Mesenchymal stem cell (in vitro differentiated cells and primary cell): Measurements from ENCODE around the gene SLC25A5. TPM values are rescaled to one million over a fixed set of nuclear protein-coding genes. Genes with fewer than 3 reads are reported as not detected.

Experiments used
- DNase-seq: peaks from one replicate; pipeline ENCODE4 v3.0.0-alpha.2; 2013
- H2AFZ ChIP-seq: one replicate; pipeline ENCODE4 v1.6.1; 2013; ENCODE audit warnings: low read depth, mild to moderate bottlenecking, control low read depth, inconsistent platforms, low read length, moderate library complexity
- H2AK5ac ChIP-seq: 2 replicates; pipeline ENCODE4 v1.6.1; 2013; ENCODE audit warnings: low read length, moderate library complexity, mild to moderate bottlenecking, inconsistent platforms; ENCODE audit not compliant: severe bottlenecking
- H2BK120ac ChIP-seq: one replicate; pipeline ENCODE4 v1.6.1; 2013; ENCODE audit warnings: low read depth, mild to moderate bottlenecking, inconsistent platforms, low read length, moderate library complexity
- H2BK12ac ChIP-seq, 2 experiments: one replicate each; pipeline ENCODE4 v1.6.1; 2013; ENCODE audit warnings: inconsistent platforms in 2 of 2, low read length in 2 of 2, mild to moderate bottlenecking in 2 of 2, moderate library complexity in 2 of 2, control low read depth in 1 of 2
- H2BK15ac ChIP-seq: one replicate; pipeline ENCODE4 v1.6.1; 2013; ENCODE audit warnings: mild to moderate bottlenecking, low read depth, inconsistent platforms; ENCODE audit not compliant: poor library complexity, severe bottlenecking
- H2BK5ac ChIP-seq: 2 replicates; pipeline ENCODE4 v1.6.1; 2013; ENCODE audit warnings: low read depth, mild to moderate bottlenecking, low read length, control low read depth, inconsistent platforms; ENCODE audit not compliant: poor library complexity, severe bottlenecking
- H3K14ac ChIP-seq, 2 experiments: one replicate each; pipeline ENCODE4 v1.6.1; 2013; ENCODE audit warnings: inconsistent platforms in 2 of 2, low read length in 2 of 2, control low read depth in 1 of 2, mild to moderate bottlenecking in 1 of 2, moderate library complexity in 1 of 2
- H3K18ac ChIP-seq, 2 experiments: one replicate each; pipeline ENCODE4 v1.6.1; 2013; ENCODE audit warnings: inconsistent platforms in 2 of 2, low read length in 2 of 2, control low read depth in 1 of 2, low read depth in 1 of 2, mild to moderate bottlenecking in 1 of 2
- H3K23ac ChIP-seq, 2 experiments: one replicate each; pipeline ENCODE4 v1.6.1; 2013; ENCODE audit warnings: inconsistent platforms in 2 of 2, low read length in 2 of 2, mild to moderate bottlenecking in 2 of 2, moderate library complexity in 2 of 2, control low read depth in 1 of 2
- H3K27ac ChIP-seq: 2 replicates; pipeline ENCODE4 v1.5.1; 2013; ENCODE audit warnings: mild to moderate bottlenecking, moderate library complexity, low read length, control low read depth, inconsistent platforms; ENCODE audit not compliant: poor library complexity, severe bottlenecking
- H3K27me3 ChIP-seq, 2 experiments: 2 replicates each; pipeline versions ENCODE4 v1.6.1 to v1.7.0; 2013; ENCODE audit warnings: low read length in 2 of 2, mild to moderate bottlenecking in 2 of 2, moderate library complexity in 2 of 2, control low read depth in 1 of 2, inconsistent platforms in 1 of 2; ENCODE audit not compliant: control insufficient read depth in 1 of 2, insufficient read depth in 1 of 2
- H3K36me3 ChIP-seq, 2 experiments: 2 replicates each; pipeline versions ENCODE4 v1.6.1 to v1.7.0; 2013; ENCODE audit warnings: low read length in 2 of 2, control low read depth in 1 of 2, inconsistent platforms in 1 of 2, low read depth in 1 of 2, mild to moderate bottlenecking in 1 of 2; ENCODE audit not compliant: insufficient read depth in 2 of 2, control insufficient read depth in 1 of 2
- H3K4ac ChIP-seq, 2 experiments: one replicate each; pipeline ENCODE4 v1.6.1; 2013; ENCODE audit warnings: inconsistent platforms in 2 of 2, low read length in 2 of 2, mild to moderate bottlenecking in 2 of 2, moderate library complexity in 2 of 2, control low read depth in 1 of 2, low read depth in 1 of 2
- H3K4me1 ChIP-seq: 2 replicates; pipeline ENCODE4 v1.6.1; 2013; ENCODE audit warnings: low read depth, low read length, control low read depth; ENCODE audit not compliant: control insufficient read depth, insufficient read depth
- H3K4me2 ChIP-seq: 2 replicates; pipeline ENCODE4 v1.6.1; 2013; ENCODE audit warnings: low read length, mild to moderate bottlenecking, inconsistent platforms; ENCODE audit not compliant: poor library complexity, severe bottlenecking
- H3K4me3 ChIP-seq, 2 experiments: 2 replicates each; pipeline versions ENCODE4 v1.5.1 to v1.7.0; 2013; ENCODE audit warnings: low read length in 2 of 2, mild to moderate bottlenecking in 2 of 2, control low read depth in 1 of 2, low read depth in 1 of 2; ENCODE audit not compliant: insufficient read depth in 1 of 2
- H3K79me1 ChIP-seq: replicated peaks from 2 replicates; pipeline ENCODE4 v1.6.1; 2013; ENCODE audit warnings: mild to moderate bottlenecking, control low read depth, low read length, inconsistent platforms; ENCODE audit not compliant: poor library complexity, severe bottlenecking
- H3K9ac ChIP-seq: 2 replicates; pipeline ENCODE4 v1.7.0; 2013; ENCODE audit warnings: mild to moderate bottlenecking, low read length, moderate library complexity
- H3K9me3 ChIP-seq: 2 replicates; pipeline ENCODE4 v1.7.0; 2013; ENCODE audit warnings: mild to moderate bottlenecking, low read length; ENCODE audit not compliant: control insufficient read depth
- H4K8ac ChIP-seq: one replicate; pipeline ENCODE4 v1.6.1; 2013; ENCODE audit warnings: inconsistent platforms, mild to moderate bottlenecking, low read length, moderate library complexity
- H4K91ac ChIP-seq: one replicate; pipeline ENCODE4 v1.6.1; 2013; ENCODE audit warnings: mild to moderate bottlenecking, low read length, inconsistent platforms
- WGBS: methylation state at CpG from one replicate; pipeline ENCODE4 v1.1.7; 2013; ENCODE audit warnings: mixed read lengths; 5-methylcytosine and 5-hydroxymethylcytosine counted together
- polyA plus RNA-seq, 2 experiments: library from polyadenylated mRNA; stranded (reverse); fragments of 200-250 nt; gene quantifications; one replicate each; pipeline ENCODE4 v1.2.3, GENCODE V29; 2013

The SLC25A5 gene
- polyA plus RNA-seq (2013, experiment 1 of 2) = 226 TPM
- polyA plus RNA-seq (2013, experiment 2 of 2) = 223 TPM

- Histone ChIP-seq H3K4ac (peak within 1 kb of the TSS in 1 of 2 experiments; percentile 84), H3K9me3 (no peaks in the 10 kb centered on the region)
- WGBS = 9% methylated on average over 40 of the region's 46 CpGs
Measured at GRCh38 chrX:119467842-119468550, at the start of gene SLC25A5. TSS of gene SLC25A5 (plus strand) at chrX:119468444. CDS start at chrX:119468516, 72 bp downstream.

GRCh38 chrX:119419146-119419545 is 49.1 kb upstream of the SLC25A5 start:
- Histone ChIP-seq H3K27me3 (no peaks in the 10 kb centered on the region), H3K9ac (no peak overlapping the region), H4K8ac (no peak overlapping the region), H3K23ac (no peak overlapping the region), H2AFZ (no peak overlapping the region), H2BK15ac (no peak overlapping the region), H3K14ac (no peak overlapping the region), H3K27ac (no peak overlapping the region), H4K91ac (no peak overlapping the region), H3K4me1 (no peaks in the 10 kb centered on the region), H3K18ac (no peak overlapping the region), H2BK120ac (no peak overlapping the region), H3K36me3 (peaks cover 8 to 31% of the 10 kb centered on the region in 2 experiments), H3K4ac (no peak overlapping the region), H2BK12ac (no peak overlapping the region), H3K4me2 (no peak overlapping the region), H3K9me3 (no peaks in the 10 kb centered on the region), H2AK5ac (no peak overlapping the region), H3K79me1 (no peaks in the 10 kb centered on the region), H2BK5ac (no peak overlapping the region), H3K4me3 (no peak overlapping the region)
- no peak for DNase-seq
- 99% methylated on average over 3 of the region's 4 CpGs for WGBS

More at GRCh38 chrX:119467842-119468550, at the start of gene SLC25A5:
- peaks cover 0 to 6% of the 10 kb centered on the region in 2 experiments for H3K27me3 ChIP-seq
- H2BK15ac ChIP-seq = peak within 1 kb of the TSS; percentile 28
- no peak within 1 kb of the TSS for H3K23ac ChIP-seq
- peak within 1 kb of the TSS; percentile 19 for H2BK120ac ChIP-seq
- H2BK12ac ChIP-seq = no peak within 1 kb of the TSS
- peak within 1 kb of the TSS; percentile 63 for H3K4me2 ChIP-seq
- H3K79me1 ChIP-seq = no peaks in the 10 kb centered on the region
- peak within 1 kb of the TSS in 1 of 2 experiments; percentile 60 for H3K14ac ChIP-seq
- H3K36me3 ChIP-seq = peaks cover 6 to 18% of the 10 kb centered on the region in 2 experiments
- peaks cover 1% of the 10 kb centered on the region for H3K4me1 ChIP-seq
- H4K91ac ChIP-seq = peak within 1 kb of the TSS; percentile 80
- H2AFZ ChIP-seq = no peak within 1 kb of the TSS
- peak within 1 kb of the TSS; percentile 92 for H3K9ac ChIP-seq
- peak within 1 kb of the TSS; percentile 83 for H3K27ac ChIP-seq
- peak within 1 kb of the TSS; percentile 76 to 79 for H3K18ac ChIP-seq
- DNase-seq = peak; percentile 82
- H4K8ac ChIP-seq = peak within 1 kb of the TSS; percentile 41
- no peak within 1 kb of the TSS for H2AK5ac ChIP-seq
- no peak within 1 kb of the TSS for H2BK5ac ChIP-seq
- peak within 1 kb of the TSS; percentile 84 to 90 for H3K4me3 ChIP-seq

- Histone ChIP-seq H2BK12ac (no peak overlapping the region), H3K27ac (no peak overlapping the region), H3K9me3 (no peaks in the 10 kb centered on the region), H3K4me2 (no peak overlapping the region), H4K91ac (no peak overlapping the region), H3K36me3 (peaks cover 8 to 31% of the 10 kb centered on the region in 2 experiments), H3K79me1 (no peaks in the 10 kb centered on the region), H3K4ac (no peak overlapping the region), H3K23ac (no peak overlapping the region), H3K9ac (no peak overlapping the region), H2BK120ac (no peak overlapping the region), H2BK15ac (no peak overlapping the region), H2BK5ac (no peak overlapping the region), H2AK5ac (no peak overlapping the region), H3K18ac (no peak overlapping the region), H3K4me1 (no peaks in the 10 kb centered on the region), H3K4me3 (no peak overlapping the region), H3K27me3 (no peaks in the 10 kb centered on the region), H2AFZ (no peak overlapping the region), H4K8ac (no peak overlapping the region), H3K14ac (no peak overlapping the region)
- no peak for DNase-seq
- WGBS = 100% methylated on average over 1 of the region's 2 CpGs
Measured at GRCh38 chrX:119419898-119420297, 48.3 kb upstream of the SLC25A5 start.

GRCh38 chrX:119421016-119421705 is 47.1 kb upstream of the SLC25A5 start:
- DNase-seq = no peak
- no peak overlapping the region for H3K4ac ChIP-seq

More at GRCh38 chrX:119421016-119421705, 47.1 kb upstream of the SLC25A5 start:
- Histone ChIP-seq H2BK120ac (no peak overlapping the region), H3K14ac (no peak overlapping the region), H3K4me1 (no peaks in the 10 kb centered on the region), H2BK5ac (no peak overlapping the region), H4K91ac (no peak overlapping the region), H3K4me2 (no peak overlapping the region), H3K4me3 (no peak overlapping the region), H3K9ac (no peak overlapping the region), H3K27ac (no peak overlapping the region), H2AFZ (no peak overlapping the region), H2BK15ac (no peak overlapping the region), H3K36me3 (peaks cover 8 to 36% of the 10 kb centered on the region in 2 experiments), H4K8ac (no peak overlapping the region), H3K9me3 (no peaks in the 10 kb centered on the region), H3K79me1 (no peaks in the 10 kb centered on the region), H2BK12ac (no peak overlapping the region), H3K23ac (no peak overlapping the region), H3K18ac (no peak overlapping the region), H3K27me3 (no peaks in the 10 kb centered on the region), H2AK5ac (no peak overlapping the region)
- WGBS = 98% methylated on average over 2 of the region's 7 CpGs
